ENCODE data around the gene GPATCH2. TPM values are rescaled to one million over a fixed set of nuclear protein-coding genes. Genes with fewer than 3 reads are reported as not detected.
"Not testable (repeated sequence)": the region's sequence is repeated elsewhere in the genome, so short reads cannot be mapped to it uniquely, and the experiment has no call there.

GPATCH2 gene
- total RNA-seq, 1 donor from 2014 or later = 13.0 TPM

DNA sequence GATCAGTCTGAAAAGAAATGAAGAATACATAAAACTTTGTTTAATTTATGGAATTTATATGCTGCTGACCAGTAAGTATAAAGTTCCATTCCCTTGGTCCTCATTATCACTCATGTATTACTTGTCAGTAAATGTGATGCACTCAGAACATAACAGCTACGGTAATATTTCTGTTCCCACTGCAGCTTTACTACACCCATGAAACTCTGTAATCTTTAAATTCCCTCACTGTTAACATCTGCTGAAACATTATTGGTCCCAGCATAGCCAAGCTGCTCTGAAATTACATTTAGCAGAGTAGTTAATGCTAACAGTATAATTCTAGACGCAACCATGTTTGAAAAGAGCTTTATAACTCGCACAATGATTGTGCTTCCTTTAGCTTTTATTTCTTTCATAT lies 238.4 kb downstream of the GPATCH2 start:
- no peak for DNase-seq (ENCODE audit: low read depth)
- H3K4me3 ChIP-seq (ENCODE audit: low read depth, low read length) = no peak overlapping the region
- TF ChIP-seq, protein P1, sequence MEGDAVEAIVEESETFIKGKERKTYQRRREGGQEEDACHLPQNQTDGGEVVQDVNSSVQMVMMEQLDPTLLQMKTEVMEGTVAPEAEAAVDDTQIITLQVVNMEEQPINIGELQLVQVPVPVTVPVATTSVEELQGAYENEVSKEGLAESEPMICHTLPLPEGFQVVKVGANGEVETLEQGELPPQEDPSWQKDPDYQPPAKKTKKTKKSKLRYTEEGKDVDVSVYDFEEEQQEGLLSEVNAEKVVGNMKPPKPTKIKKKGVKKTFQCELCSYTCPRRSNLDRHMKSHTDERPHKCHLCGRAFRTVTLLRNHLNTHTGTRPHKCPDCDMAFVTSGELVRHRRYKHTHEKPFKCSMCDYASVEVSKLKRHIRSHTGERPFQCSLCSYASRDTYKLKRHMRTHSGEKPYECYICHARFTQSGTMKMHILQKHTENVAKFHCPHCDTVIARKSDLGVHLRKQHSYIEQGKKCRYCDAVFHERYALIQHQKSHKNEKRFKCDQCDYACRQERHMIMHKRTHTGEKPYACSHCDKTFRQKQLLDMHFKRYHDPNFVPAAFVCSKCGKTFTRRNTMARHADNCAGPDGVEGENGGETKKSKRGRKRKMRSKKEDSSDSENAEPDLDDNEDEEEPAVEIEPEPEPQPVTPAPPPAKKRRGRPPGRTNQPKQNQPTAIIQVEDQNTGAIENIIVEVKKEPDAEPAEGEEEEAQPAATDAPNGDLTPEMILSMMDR (conservative IDR thresholded peaks at IDR 0.05; ENCODE audit: low read depth, low read length) = no peak

DNA sequence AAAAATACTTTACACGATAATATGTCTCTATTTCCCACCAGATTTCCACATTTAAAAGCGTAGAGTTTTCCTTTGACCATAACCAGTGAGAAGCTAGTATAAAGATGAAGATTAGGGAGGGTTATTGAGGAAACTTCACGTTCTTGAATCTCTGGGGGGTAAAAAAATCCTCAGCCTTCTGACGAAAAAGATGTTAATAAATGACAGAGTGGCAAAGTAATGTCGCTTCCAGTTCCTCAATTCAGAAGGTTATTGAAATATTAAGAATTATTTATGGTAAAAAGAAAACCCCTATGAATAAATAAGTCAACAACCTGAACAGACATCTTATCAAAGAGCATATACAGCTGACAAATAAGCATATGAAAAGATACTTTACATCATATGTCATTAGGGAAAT lies 241.0 kb downstream of the GPATCH2 start:
- TF ChIP-seq, protein P1 (conservative IDR thresholded peaks at IDR 0.05; ENCODE audit: low read depth, low read length) = no peak
- no peak for DNase-seq (ENCODE audit: low read depth)
- H3K4me3 ChIP-seq (ENCODE audit: low read depth, low read length) = no peak overlapping the region

DNA sequence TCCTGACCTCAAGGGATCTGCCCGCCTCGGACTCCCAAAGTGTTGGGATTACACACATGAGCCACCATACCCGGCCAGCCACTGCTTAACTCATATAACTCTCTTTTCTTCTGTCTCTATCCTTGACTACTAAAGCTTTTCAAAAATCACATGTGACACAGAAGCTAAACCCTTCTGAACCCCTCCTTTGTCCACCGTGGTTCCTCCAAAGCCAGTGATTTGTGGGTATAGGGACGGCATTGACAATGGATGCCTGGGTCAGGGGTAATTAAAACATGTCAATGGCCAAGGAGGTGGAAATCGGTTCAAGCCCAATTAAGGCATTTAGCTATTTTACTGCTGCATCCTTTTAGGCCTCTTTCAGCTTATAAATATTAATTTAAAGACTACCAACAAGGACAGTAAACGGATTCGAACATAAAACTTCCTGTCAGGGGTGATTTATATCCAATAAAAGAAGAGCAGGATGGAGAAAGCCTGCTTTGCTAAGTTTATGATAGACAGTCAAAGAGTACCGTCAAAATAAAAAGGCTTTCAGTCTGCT lies 242.3 kb downstream of the GPATCH2 start:
- DNase-seq (ENCODE audit: low read depth) = no peak
- H3K4me3 ChIP-seq (ENCODE audit: low read depth, low read length) = no peak overlapping the region
- TF ChIP-seq, protein P1 (conservative IDR thresholded peaks at IDR 0.05; ENCODE audit: low read depth, low read length) = no peak

DNA sequence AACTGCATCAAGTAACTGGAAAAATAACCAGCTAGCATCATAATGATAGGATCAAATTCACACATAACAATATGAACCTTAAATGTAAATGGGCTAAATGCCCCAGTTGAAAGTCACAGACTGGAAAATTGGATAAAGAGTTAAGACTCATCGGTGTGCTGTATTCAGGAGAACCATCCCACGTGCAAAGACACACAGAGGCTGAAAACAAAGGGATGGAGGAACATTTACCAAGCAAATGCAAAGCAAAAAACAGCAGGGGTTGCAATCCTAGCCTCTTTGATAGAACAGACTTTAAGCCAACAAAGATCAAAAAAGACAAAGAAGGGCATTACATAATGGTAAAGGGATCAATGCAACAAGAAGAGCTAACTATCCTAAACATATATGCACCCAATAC lies 249.1 kb downstream of the GPATCH2 start:
- DNase-seq (ENCODE audit: low read depth); H3K4me3 ChIP-seq (ENCODE audit: low read depth, low read length): not testable (repeated sequence)

DNA sequence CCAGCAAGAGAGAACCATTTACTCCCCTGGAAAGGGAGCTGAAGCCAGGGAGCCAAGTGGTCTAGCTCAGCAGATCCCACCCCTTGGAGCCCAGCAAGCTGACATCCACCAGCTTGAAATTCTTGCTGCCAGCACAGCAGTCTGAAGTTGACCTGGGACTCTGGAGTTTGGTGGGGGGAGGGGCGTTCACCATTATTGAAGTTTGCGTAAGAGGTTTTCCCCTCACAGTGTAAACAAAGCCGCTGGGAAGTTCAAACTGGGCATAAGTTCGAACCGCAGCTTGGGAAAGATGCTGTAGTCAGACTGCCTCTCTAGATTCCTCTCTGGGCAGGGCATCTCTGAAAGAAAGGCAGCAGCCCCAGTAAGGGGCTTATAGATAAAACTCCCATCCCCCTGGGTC lies 251.1 kb downstream of the GPATCH2 start:
- not testable (repeated sequence) for H3K4me3 ChIP-seq (ENCODE audit: low read depth, low read length); DNase-seq (ENCODE audit: low read depth)

DNA sequence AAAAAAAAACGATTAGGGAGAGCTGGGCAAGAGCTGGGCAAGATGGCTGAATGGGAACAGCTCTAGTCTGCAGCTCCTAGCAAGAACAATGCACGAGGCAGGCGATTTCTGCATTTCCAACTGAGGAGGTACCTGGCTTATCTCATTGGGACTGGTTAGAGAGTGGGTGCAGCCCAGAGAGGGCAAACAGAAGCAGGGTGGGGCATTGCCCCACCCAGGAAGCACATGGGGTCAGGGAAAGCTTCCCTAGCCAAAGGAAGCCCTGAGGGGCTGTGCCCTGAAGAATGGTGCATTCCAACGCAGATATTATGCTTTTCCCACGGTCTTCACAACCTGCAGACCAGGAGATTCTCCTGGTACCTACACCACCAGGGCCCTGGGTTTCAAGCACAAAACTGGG lies 251.6 kb downstream of the GPATCH2 start:
- H3K4me3 ChIP-seq (ENCODE audit: low read depth, low read length) = no peak overlapping the region
- DNase-seq (ENCODE audit: low read depth) = no peak
- TF ChIP-seq, protein P1 (conservative IDR thresholded peaks at IDR 0.05; ENCODE audit: low read depth, low read length) = no peak

Other genes starting within 250 kb of the GPATCH2 start
- 0.22 and 0.58 TPM in 2 replicates for gene SPATA17, start 254 bp upstream of the GPATCH2 start, total RNA-seq